Measurements from ENCODE around the gene PTPRN2.

The PTPRN2 gene

GRCh38 chr7:157621131-157621681, 966.4 kb downstream of the PTPRN2 start:
- Mint-ChIP-seq H3K36me3 (ENCODE audit: low read depth) (no peaks in the 10 kb centered on the region), H3K4me1 (ENCODE audit: low read depth) (peaks cover 25% of the 10 kb centered on the region), H3K27ac (no peak overlapping the region), H3K4me3 (no peak overlapping the region), H3K27me3 (no peaks in the 10 kb centered on the region), H3K9me3 (no peaks in the 10 kb centered on the region)

- no peaks in the 10 kb centered on the region for H3K27me3 Mint-ChIP-seq
- peaks cover 21% of the 10 kb centered on the region for H3K4me1 Mint-ChIP-seq (ENCODE audit: low read depth)
- no peaks in the 10 kb centered on the region for H3K36me3 Mint-ChIP-seq (ENCODE audit: low read depth)
- no peak overlapping the region for H3K4me3 Mint-ChIP-seq
- no peaks in the 10 kb centered on the region for H3K9me3 Mint-ChIP-seq
- H3K27ac Mint-ChIP-seq, result no peak overlapping the region
Observed at GRCh38 chr7:157620616-157621015, 967.0 kb downstream of the PTPRN2 start.

- Mint-ChIP-seq H3K36me3 (ENCODE audit: low read depth) (no peaks in the 10 kb centered on the region), H3K4me3 (no peak overlapping the region), H3K9me3 (no peaks in the 10 kb centered on the region), H3K27ac (no peak overlapping the region), H3K4me1 (ENCODE audit: low read depth) (peaks cover 16% of the 10 kb centered on the region), H3K27me3 (no peaks in the 10 kb centered on the region)
Observed at GRCh38 chr7:157619753-157620525, 967.7 kb downstream of the PTPRN2 start.

GRCh38 chr7:157618823-157619606, 968.6 kb downstream of the PTPRN2 start:
- Mint-ChIP-seq H3K9me3 (no peaks in the 10 kb centered on the region), H3K4me1 (ENCODE audit: low read depth) (peaks cover 16% of the 10 kb centered on the region), H3K36me3 (ENCODE audit: low read depth) (no peaks in the 10 kb centered on the region), H3K27ac (no peak overlapping the region), H3K4me3 (no peak overlapping the region), H3K27me3 (no peaks in the 10 kb centered on the region)

GRCh38 chr7:157618091-157618726, 969.4 kb downstream of the PTPRN2 start:
- Mint-ChIP-seq H3K4me3 (no peak overlapping the region), H3K4me1 (ENCODE audit: low read depth) (peaks cover 12% of the 10 kb centered on the region), H3K27ac (no peak overlapping the region), H3K36me3 (ENCODE audit: low read depth) (no peaks in the 10 kb centered on the region), H3K9me3 (no peaks in the 10 kb centered on the region), H3K27me3 (no peaks in the 10 kb centered on the region)

GRCh38 chr7:157617401-157617800, 970.2 kb downstream of the PTPRN2 start:
- Mint-ChIP-seq H3K4me3 (no peak overlapping the region), H3K27ac (no peak overlapping the region), H3K36me3 (ENCODE audit: low read depth) (no peaks in the 10 kb centered on the region)

GRCh38 chr7:157616931-157617330, 970.7 kb downstream of the PTPRN2 start:
- Mint-ChIP-seq H3K4me1 (ENCODE audit: low read depth) (peaks cover 11% of the 10 kb centered on the region), H3K27me3 (no peaks in the 10 kb centered on the region), H3K27ac (no peak overlapping the region), H3K9me3 (no peaks in the 10 kb centered on the region), H3K36me3 (ENCODE audit: low read depth) (no peaks in the 10 kb centered on the region), H3K4me3 (no peak overlapping the region)

More at GRCh38 chr7:157617401-157617800, 970.2 kb downstream of the PTPRN2 start:
- Mint-ChIP-seq H3K4me1 (ENCODE audit: low read depth) (peaks cover 11% of the 10 kb centered on the region), H3K27me3 (no peaks in the 10 kb centered on the region), H3K9me3 (no peaks in the 10 kb centered on the region)

GRCh38 chr7:157616426-157616825, 971.2 kb downstream of the PTPRN2 start:
- Mint-ChIP-seq H3K4me3 (no peak overlapping the region), H3K27ac (no peak overlapping the region), H3K36me3 (ENCODE audit: low read depth) (no peaks in the 10 kb centered on the region), H3K27me3 (no peaks in the 10 kb centered on the region), H3K9me3 (no peaks in the 10 kb centered on the region), H3K4me1 (ENCODE audit: low read depth) (peaks cover 7% of the 10 kb centered on the region)

- Mint-ChIP-seq H3K27ac (no peak overlapping the region), H3K36me3 (ENCODE audit: low read depth) (no peaks in the 10 kb centered on the region), H3K9me3 (no peaks in the 10 kb centered on the region), H3K4me1 (ENCODE audit: low read depth) (peaks cover 7% of the 10 kb centered on the region), H3K27me3 (no peaks in the 10 kb centered on the region), H3K4me3 (no peak overlapping the region)
Observed at GRCh38 chr7:157615852-157616251, 971.8 kb downstream of the PTPRN2 start.

- no peaks in the 10 kb centered on the region for H3K9me3 Mint-ChIP-seq
- H3K4me1 Mint-ChIP-seq (ENCODE audit: low read depth), result peaks cover 7% of the 10 kb centered on the region
- no peak overlapping the region for H3K27ac Mint-ChIP-seq
- H3K36me3 Mint-ChIP-seq (ENCODE audit: low read depth), result no peaks in the 10 kb centered on the region
- H3K4me3 Mint-ChIP-seq, result no peak overlapping the region
- H3K27me3 Mint-ChIP-seq, result no peaks in the 10 kb centered on the region
Observed at GRCh38 chr7:157615101-157615817, 972.4 kb downstream of the PTPRN2 start.

GRCh38 chr7:157614457-157615020, 973.1 kb downstream of the PTPRN2 start:
- H3K4me1 Mint-ChIP-seq (ENCODE audit: low read depth), result peaks cover 7% of the 10 kb centered on the region
- H3K4me3 Mint-ChIP-seq, result no peak overlapping the region
- no peaks in the 10 kb centered on the region for H3K36me3 Mint-ChIP-seq (ENCODE audit: low read depth)
- no peak overlapping the region for H3K27ac Mint-ChIP-seq
- no peaks in the 10 kb centered on the region for H3K27me3 Mint-ChIP-seq
- H3K9me3 Mint-ChIP-seq, result no peaks in the 10 kb centered on the region

GRCh38 chr7:157613575-157614322, 973.9 kb downstream of the PTPRN2 start:
- Mint-ChIP-seq H3K27ac (no peak overlapping the region), H3K9me3 (no peaks in the 10 kb centered on the region), H3K36me3 (ENCODE audit: low read depth) (no peaks in the 10 kb centered on the region), H3K27me3 (no peaks in the 10 kb centered on the region), H3K4me3 (peak overlapping the region; percentile 10), H3K4me1 (ENCODE audit: low read depth) (peaks cover 7% of the 10 kb centered on the region)

GRCh38 chr7:157612664-157613561, 974.7 kb downstream of the PTPRN2 start:
- Mint-ChIP-seq H3K27me3 (no peaks in the 10 kb centered on the region), H3K36me3 (ENCODE audit: low read depth) (no peaks in the 10 kb centered on the region), H3K27ac (peak overlapping the region; percentile 83), H3K4me3 (peak overlapping the region; percentile 76), H3K4me1 (ENCODE audit: low read depth) (peaks cover 7% of the 10 kb centered on the region), H3K9me3 (no peaks in the 10 kb centered on the region)
